Prostate gland (tissue), 2 donors: ENCODE results near the gene THPO. TPM values are rescaled to one million over a fixed set of nuclear protein-coding genes. Genes with fewer than 3 reads are reported as not detected.
A peak's percentile ranks its signal among the peaks of the same experiment; 100 is the strongest.

Source experiments
- DNase-seq: peaks from one replicate; pipeline ENCODE4 v3.0.0-alpha.2; 2019; ENCODE audit warnings: low spot score
- H3K27ac ChIP-seq, 2 donors: fragments of 200-600 bp; sonication (generic); 2 replicates each; pipeline ENCODE4 v1.5.1; 2017 to 2019
- H3K27me3 ChIP-seq: fragments of 200-600 bp; sonication (generic); replicated peaks from 2 replicates; pipeline ENCODE4 v1.5.1; 2019; ENCODE audit not compliant: insufficient read depth
- H3K36me3 ChIP-seq, 2 donors: fragments of 200-600 bp; sonication (generic); 1 replicate in 1 of 2; 2 replicates in 1 of 2; pipeline versions ENCODE4 v1.5.1 to v1.8.1; 2017 to 2019
- H3K4me1 ChIP-seq: fragments of 200-600 bp; sonication (generic); replicated peaks from 2 replicates; pipeline ENCODE4 v1.5.1; 2019
- H3K4me3 ChIP-seq, 2 donors: fragments of 200-600 bp; sonication (generic); 2 replicates each; pipeline ENCODE4 v1.5.1; 2017 to 2019
- H3K9me3 ChIP-seq: fragments of 200-600 bp; sonication (generic); 2 replicates; pipeline ENCODE4 v1.5.1; 2017
- POLR2A ChIP-seq: fragments of 450-650 bp; IDR thresholded peaks from one replicate; pipeline ENCODE4 v1.6.1; 2016; ENCODE audit warnings: antibody characterized with exemption, mild to moderate bottlenecking
- POLR2AphosphoS5 ChIP-seq: sonication (generic); formaldehyde crosslinking; IDR thresholded peaks from one replicate; pipeline ENCODE4 v1.6.1; 2017; ENCODE audit warnings: antibody characterized with exemption
- WGBS: methylation state at CpG from one replicate; pipeline ENCODE4 v1.1.5; 2018; 5-methylcytosine and 5-hydroxymethylcytosine counted together
- intact Hi-C: fragments of 100-400 bp; cut with DNase I; formaldehyde crosslinking; loops from one replicate; pipeline ENCODE4 v1.14.2; 2022
- total RNA-seq, 2 donors: library from RNA; depleted of rRNA; stranded (reverse); fragments of >200 nt; gene quantifications; one replicate each; pipeline ENCODE4 v1.1.0, GENCODE V29; 2016
- TF ChIP-seq, protein P1 (sequence below), 4 experiments: fragments of 200-600 bp in 2 of 4; fragments of 450-650 bp in 2 of 4; sonication (generic) in 2 of 4; IDR thresholded peaks; 1 replicate in 3 of 4; 2 replicates in 1 of 4; pipeline ENCODE4 v1.5.1; 2016 to 2019; ENCODE audit warnings: antibody characterized with exemption in 4 of 4, mild to moderate bottlenecking in 2 of 4, moderate library complexity in 2 of 4

Gene THPO
- total RNA-seq, 2 donors from 2014 or later = not detected

DNA sequence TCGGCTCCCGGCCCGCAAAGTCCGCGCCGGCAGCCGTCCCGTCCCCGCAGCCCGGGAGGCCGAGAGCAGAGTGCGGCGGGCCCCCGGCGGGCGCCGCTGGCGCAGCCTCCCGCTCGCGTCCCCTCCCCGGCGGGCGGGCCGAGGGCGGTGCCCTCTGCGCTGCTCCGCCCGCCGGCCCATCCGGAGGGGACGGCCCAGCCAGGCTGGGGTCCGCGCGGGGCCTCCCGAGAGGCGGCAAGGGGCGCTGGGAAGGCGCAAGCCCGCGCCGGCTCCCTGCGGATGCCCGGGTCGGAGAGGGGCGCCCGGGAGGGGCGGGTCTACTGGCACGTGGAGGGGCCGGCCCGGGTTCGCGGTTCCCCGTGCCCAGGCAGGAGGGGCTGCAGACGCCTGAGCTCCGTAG is 16.5 kb downstream of the THPO start, which contains the start of the genes CLCN2 and POLR2H:
TSS of gene CLCN2 (minus strand) at position 74 of the 400 bp plus-strand sequence. CDS start 126 bp downstream, outside the sequence.
TSS of gene POLR2H (plus strand) at position 179 of the 400 bp plus-strand sequence. CDS start 1,783 bp downstream, outside the sequence.
- peak; percentile 27 for DNase-seq
- WGBS = 1% methylated on average over 23 of the region's 56 CpGs
- Histone ChIP-seq H3K9me3 (no peaks in the 10 kb centered on the region), H3K27me3 (no peaks in the 10 kb centered on the region), H3K36me3 (peaks cover 0 to 6% of the 10 kb centered on the region in 2 donors), H3K4me1 (peaks cover 3% of the 10 kb centered on the region), H3K4me3 (peak within 1 kb of the TSS; percentile 64 to 71), H3K27ac (peak within 1 kb of the TSS; percentile 94 to 97)
- intact Hi-C loops = loop anchor here (5.0 kb wide), 2 partner anchors 44 to 64 kb away; partner anchors contain the start of gene PSMD2
- peak; percentile 80 for TF ChIP-seq POLR2A
- TF ChIP-seq, protein P1, sequence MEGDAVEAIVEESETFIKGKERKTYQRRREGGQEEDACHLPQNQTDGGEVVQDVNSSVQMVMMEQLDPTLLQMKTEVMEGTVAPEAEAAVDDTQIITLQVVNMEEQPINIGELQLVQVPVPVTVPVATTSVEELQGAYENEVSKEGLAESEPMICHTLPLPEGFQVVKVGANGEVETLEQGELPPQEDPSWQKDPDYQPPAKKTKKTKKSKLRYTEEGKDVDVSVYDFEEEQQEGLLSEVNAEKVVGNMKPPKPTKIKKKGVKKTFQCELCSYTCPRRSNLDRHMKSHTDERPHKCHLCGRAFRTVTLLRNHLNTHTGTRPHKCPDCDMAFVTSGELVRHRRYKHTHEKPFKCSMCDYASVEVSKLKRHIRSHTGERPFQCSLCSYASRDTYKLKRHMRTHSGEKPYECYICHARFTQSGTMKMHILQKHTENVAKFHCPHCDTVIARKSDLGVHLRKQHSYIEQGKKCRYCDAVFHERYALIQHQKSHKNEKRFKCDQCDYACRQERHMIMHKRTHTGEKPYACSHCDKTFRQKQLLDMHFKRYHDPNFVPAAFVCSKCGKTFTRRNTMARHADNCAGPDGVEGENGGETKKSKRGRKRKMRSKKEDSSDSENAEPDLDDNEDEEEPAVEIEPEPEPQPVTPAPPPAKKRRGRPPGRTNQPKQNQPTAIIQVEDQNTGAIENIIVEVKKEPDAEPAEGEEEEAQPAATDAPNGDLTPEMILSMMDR (IDR thresholded peaks at IDR 0.05) = no peak

DNA sequence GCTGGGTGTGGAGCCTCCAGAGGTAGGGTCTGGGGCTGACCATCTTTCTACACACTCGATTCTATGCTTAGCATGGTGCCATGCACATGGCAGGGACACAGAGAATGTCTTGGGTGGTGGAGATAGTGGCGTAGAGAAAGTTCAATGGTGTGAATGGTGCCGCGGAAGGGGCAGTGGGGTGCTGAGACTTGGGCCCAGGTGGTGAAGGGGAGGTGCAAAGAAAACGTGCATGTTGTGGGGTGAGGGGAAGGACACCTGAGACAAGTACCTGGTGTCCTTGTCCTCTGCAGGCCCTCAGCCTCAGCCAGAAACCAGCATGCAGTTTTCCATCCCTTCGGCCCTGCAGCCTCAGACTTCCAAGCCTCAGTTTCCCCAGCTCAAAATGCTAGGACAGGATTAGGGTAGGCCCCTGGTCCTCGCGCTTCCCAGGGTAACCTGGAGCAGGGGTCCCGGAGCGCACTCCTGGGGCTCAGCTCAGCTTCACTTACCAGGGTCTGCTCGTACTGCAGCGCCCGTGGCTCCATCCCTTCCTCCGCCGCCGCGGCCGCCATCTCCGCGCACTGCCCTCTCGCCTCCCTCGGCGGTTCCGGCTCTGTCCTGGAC is 17.0 kb downstream of the THPO start:
- no peak for DNase-seq
- TF ChIP-seq POLR2A (no peak), POLR2AphosphoS5 (no peak)
- TF ChIP-seq, protein P1 (IDR thresholded peaks at IDR 0.05) = no peak
- intact Hi-C loops = loop anchor here (5.0 kb wide), 2 partner anchors 44 to 64 kb away; partner anchors contain the start of gene PSMD2
- Histone ChIP-seq H3K4me3 (peak overlapping the region; percentile 64 to 71), H3K9me3 (no peaks in the 10 kb centered on the region), H3K36me3 (peaks cover 0 to 6% of the 10 kb centered on the region in 2 donors), H3K27ac (peak overlapping the region; percentile 94 to 97), H3K27me3 (no peaks in the 10 kb centered on the region), H3K4me1 (peaks cover 3% of the 10 kb centered on the region)
- WGBS = 3% methylated on average over 24 of the region's 24 CpGs

DNA sequence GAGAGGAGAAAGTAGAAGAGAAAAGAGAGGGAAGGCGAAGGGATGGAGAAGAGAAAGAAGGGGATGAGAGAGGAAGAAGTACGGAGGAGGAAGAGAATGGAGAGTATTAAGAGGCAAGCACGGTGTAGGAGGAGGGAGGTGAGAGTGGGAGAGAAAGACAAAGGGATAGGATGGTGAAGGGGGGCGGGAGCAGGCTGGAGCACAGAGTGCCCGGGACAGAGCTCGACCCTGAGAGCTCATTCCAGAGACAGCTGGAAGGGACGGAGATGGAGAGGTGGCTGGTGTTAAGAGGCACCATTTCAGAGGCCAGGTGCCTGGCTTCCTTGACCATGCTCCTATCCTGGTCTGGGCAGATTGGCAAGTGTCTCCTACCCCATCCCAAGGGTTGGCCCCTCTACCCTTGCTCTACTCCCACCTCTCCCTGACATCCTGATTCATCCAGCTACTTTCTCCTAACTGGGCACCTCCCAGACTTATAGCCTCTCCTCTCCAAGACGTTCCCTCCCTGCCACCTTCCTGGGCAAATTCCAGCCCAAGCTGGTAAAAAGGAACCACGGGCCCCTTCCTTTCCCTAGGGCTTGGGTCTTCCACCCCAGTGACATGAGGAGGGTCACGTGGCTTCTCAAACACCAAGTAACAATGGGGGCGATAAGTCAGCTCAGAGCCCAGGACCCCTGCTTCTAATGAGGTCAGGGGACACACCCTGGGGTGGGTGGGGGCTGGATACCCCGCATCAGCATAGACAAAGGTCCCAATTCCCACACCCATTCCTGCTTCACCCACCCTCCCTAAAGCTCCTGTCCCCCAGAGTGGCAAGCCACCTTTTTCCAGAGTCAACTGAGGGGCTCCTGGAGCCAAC is 17.7 kb downstream of the THPO start:
- no peak overlapping the region for H3K27ac ChIP-seq

DNA sequence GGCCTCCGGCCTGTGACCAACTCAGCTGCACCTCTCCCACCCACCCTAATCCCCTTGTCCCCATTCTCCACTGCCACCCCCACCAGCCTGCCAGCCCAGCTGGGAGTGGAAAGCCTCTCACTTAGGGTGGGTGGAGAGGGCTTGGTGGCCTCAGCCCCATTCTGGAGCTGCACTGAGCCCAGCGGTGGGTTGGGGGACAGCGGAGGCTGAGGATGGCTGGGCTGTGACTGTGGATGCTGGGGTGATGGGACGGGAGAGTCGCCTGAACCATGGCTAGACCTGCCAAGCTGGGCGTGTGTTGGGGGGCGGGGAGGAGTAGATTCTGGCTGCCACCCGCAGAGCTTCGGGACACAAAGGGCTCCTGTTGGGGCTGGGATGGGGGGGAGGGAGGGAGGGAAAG is 18.4 kb downstream of the THPO start:
- peaks cover 3% of the 10 kb centered on the region for H3K4me1 ChIP-seq
- DNase-seq = no peak
- peaks cover 0 to 6% of the 10 kb centered on the region in 2 donors for H3K36me3 ChIP-seq
- H3K27me3 ChIP-seq = no peaks in the 10 kb centered on the region
- intact Hi-C loops = loop anchor here (5.0 kb wide), 2 partner anchors 42 to 62 kb away; partner anchors contain the start of gene PSMD2
- H3K27ac ChIP-seq = no peak overlapping the region
- 41% methylated on average over 9 of the region's 9 CpGs for WGBS
- no peak for TF ChIP-seq POLR2A
- TF ChIP-seq, protein P1 (IDR thresholded peaks at IDR 0.05) = no peak
- TF ChIP-seq POLR2AphosphoS5 = no peak
- no peaks in the 10 kb centered on the region for H3K9me3 ChIP-seq
- no peak overlapping the region for H3K4me3 ChIP-seq

More for the DNA sequence above, 17.7 kb downstream of the THPO start:
- intact Hi-C loops = loop anchor here (5.0 kb wide), 2 partner anchors 43 to 63 kb away; partner anchors contain the start of gene PSMD2
- no peak for DNase-seq
- peaks cover 0 to 6% of the 10 kb centered on the region in 2 donors for H3K36me3 ChIP-seq
- H3K4me3 ChIP-seq = peak overlapping the region in 1 of 2 donors; percentile 71
- H3K9me3 ChIP-seq = no peaks in the 10 kb centered on the region
- 40% methylated on average over 12 of the region's 12 CpGs for WGBS
- TF ChIP-seq, protein P1 (IDR thresholded peaks at IDR 0.05) = no peak
- TF ChIP-seq POLR2AphosphoS5 = no peak
- TF ChIP-seq POLR2A = no peak
- peaks cover 3% of the 10 kb centered on the region for H3K4me1 ChIP-seq
- no peaks in the 10 kb centered on the region for H3K27me3 ChIP-seq
